Liver (tissue), 9 donors: ENCODE results near the gene GNAO1. TPM values are rescaled to one million over a fixed set of nuclear protein-coding genes. Genes with fewer than 3 reads are reported as not detected.
A peak's percentile ranks its signal among the peaks of the same experiment; 100 is the strongest.

ENCODE experiments used
- DNase-seq: peaks from one replicate; pipeline ENCODE4 v3.0.0-alpha.2; 2017; ENCODE audit warnings: low spot score
- H3K27ac ChIP-seq, 2 donors: one replicate each; pipeline ENCODE4 v1.7.0; 2013; ENCODE audit warnings: inconsistent platforms in 2 of 2, low read length in 2 of 2, control low read depth in 1 of 2, low read depth in 1 of 2, mild to moderate bottlenecking in 1 of 2
- H3K27me3 ChIP-seq, 4 donors: one replicate each; pipeline versions ENCODE4 v1.6.1 to v1.7.0; 2013; ENCODE audit warnings: low read length in 3 of 4, inconsistent platforms in 1 of 4, mild to moderate bottlenecking in 1 of 4, moderate library complexity in 1 of 4; ENCODE audit not compliant: control insufficient read depth in 4 of 4, insufficient read depth in 4 of 4
- H3K36me3 ChIP-seq, 4 donors: one replicate each; pipeline versions ENCODE4 v1.6.1 to v1.7.0; 2013; ENCODE audit warnings: low read length in 3 of 4, mild to moderate bottlenecking in 3 of 4, low read depth in 1 of 4, moderate library complexity in 1 of 4; ENCODE audit not compliant: control insufficient read depth in 4 of 4, insufficient read depth in 3 of 4
- H3K4me1 ChIP-seq, 4 donors: one replicate each; pipeline versions ENCODE4 v1.6.1 to v1.7.0; 2013; ENCODE audit warnings: low read length in 3 of 4, mild to moderate bottlenecking in 3 of 4, moderate library complexity in 1 of 4; ENCODE audit not compliant: control insufficient read depth in 4 of 4, insufficient read depth in 4 of 4
- H3K4me3 ChIP-seq, 3 donors: one replicate each; pipeline versions ENCODE4 v1.6.1 to v1.7.0; 2013; ENCODE audit warnings: low read length in 3 of 3, control low read depth in 1 of 3, low read depth in 1 of 3, mild to moderate bottlenecking in 1 of 3
- H3K9ac ChIP-seq, 2 donors: one replicate each; pipeline ENCODE4 v1.7.0; 2013; ENCODE audit warnings: low read length in 2 of 2, mild to moderate bottlenecking in 2 of 2, moderate library complexity in 2 of 2, control low read depth in 1 of 2, low read depth in 1 of 2
- H3K9me3 ChIP-seq, 4 donors: one replicate each; pipeline versions ENCODE4 v1.6.1 to v1.7.0; 2013; ENCODE audit warnings: low read length in 3 of 4; ENCODE audit not compliant: control insufficient read depth in 4 of 4
- ATF3 ChIP-seq: IDR thresholded peaks from 2 replicates; pipeline ENCODE4 v1.6.1; 2016; ENCODE audit warnings: antibody characterized with exemption
- FOXA1 ChIP-seq: IDR thresholded peaks from 2 replicates; pipeline ENCODE4 v1.6.1; 2016; ENCODE audit warnings: antibody characterized with exemption
- FOXA2 ChIP-seq: IDR thresholded peaks from 2 replicates; pipeline ENCODE4 v1.6.1; 2016; ENCODE audit warnings: antibody characterized with exemption
- GABPA ChIP-seq, 2 donors: IDR thresholded peaks in 1 of 2; conservative IDR thresholded peaks in 1 of 2; 2 replicates each; pipeline ENCODE4 v1.6.1; 2016; ENCODE audit warnings: antibody characterized with exemption in 2 of 2, mild to moderate bottlenecking in 1 of 2, moderate library complexity in 1 of 2
- HNF4A ChIP-seq, 2 donors: conservative IDR thresholded peaks; 2 replicates each; pipeline ENCODE4 v1.6.1; 2016; ENCODE audit warnings: antibody characterized with exemption in 2 of 2, mild to moderate bottlenecking in 2 of 2
- HNF4G ChIP-seq: IDR thresholded peaks from 2 replicates; pipeline ENCODE4 v1.6.1; 2016; ENCODE audit warnings: antibody characterized with exemption
- JUND ChIP-seq, 2 donors: IDR thresholded peaks; 2 replicates each; pipeline ENCODE4 v1.6.1; 2016; ENCODE audit warnings: antibody characterized with exemption in 2 of 2
- NR2F2 ChIP-seq: IDR thresholded peaks from 2 replicates; pipeline ENCODE4 v1.6.1; 2016; ENCODE audit warnings: antibody characterized with exemption
- RAD21 ChIP-seq, 2 donors: IDR thresholded peaks; 2 replicates each; pipeline ENCODE4 v1.6.1; 2016; ENCODE audit warnings: antibody characterized with exemption in 2 of 2, mild to moderate bottlenecking in 2 of 2
- RXRA ChIP-seq, 2 donors: IDR thresholded peaks; 2 replicates each; pipeline ENCODE4 v1.6.1; 2017 to 2018; ENCODE audit warnings: antibody characterized with exemption in 2 of 2, mild to moderate bottlenecking in 1 of 2
- SP1 ChIP-seq: IDR thresholded peaks from 2 replicates; pipeline ENCODE4 v1.6.1; 2018; ENCODE audit warnings: antibody characterized with exemption, mild to moderate bottlenecking
- TAF1 ChIP-seq: conservative IDR thresholded peaks from 2 replicates; pipeline ENCODE4 v1.6.1; 2016; ENCODE audit warnings: antibody characterized with exemption, mild to moderate bottlenecking
- WGBS: extraction: QIAGEN DNeasy Blood & Tissue Kit; methylation state at CpG from one replicate; pipeline ENCODE4 v1.1.7; 2013; 5-methylcytosine and 5-hydroxymethylcytosine counted together
- polyA plus RNA-seq, 2 donors: library from polyadenylated mRNA; stranded (reverse) in 1 of 2; unstranded in 1 of 2; fragments of 200-250 nt in 1 of 2; fragments of >200 nt in 1 of 2; fragmentation: Nextera tagmentation in 1 of 2; extraction: Ambion mirVana in 1 of 2; gene quantifications; one replicate each; pipeline versions ENCODE4 v1.2.1 to v1.2.3, GENCODE V29; 2013 to 2015
- total RNA-seq, 2 donors: library from RNA; depleted of rRNA; stranded (reverse); fragments of >200 nt; gene quantifications; one replicate each; pipeline ENCODE4 v1.2.3, GENCODE V29; 2014
- TF ChIP-seq, protein P1 (sequence below): IDR thresholded peaks from 2 replicates; pipeline ENCODE4 v1.6.1; 2016; ENCODE audit warnings: antibody characterized with exemption
- TF ChIP-seq, protein P2 (sequence below): fragments of 150-350 bp; IDR thresholded peaks from 2 replicates; pipeline ENCODE4 v1.5.1; 2017; ENCODE audit warnings: improper control_type of control experiment, low read depth, low read length; ENCODE audit not compliant: missing input control
- TF ChIP-seq, protein P3 (sequence below): IDR thresholded peaks from 2 replicates; pipeline ENCODE4 v1.6.1; 2016; ENCODE audit warnings: antibody characterized with exemption
- donor health status: healthy.
- donor health status: healthy.
- donor health status: healthy.
- donor health status: healthy.
- donor health status: healthy.

GNAO1 gene
- total and polyA plus RNA-seq, 4 donors: 0.61 to 15.1 (median 7.0) TPM

DNA sequence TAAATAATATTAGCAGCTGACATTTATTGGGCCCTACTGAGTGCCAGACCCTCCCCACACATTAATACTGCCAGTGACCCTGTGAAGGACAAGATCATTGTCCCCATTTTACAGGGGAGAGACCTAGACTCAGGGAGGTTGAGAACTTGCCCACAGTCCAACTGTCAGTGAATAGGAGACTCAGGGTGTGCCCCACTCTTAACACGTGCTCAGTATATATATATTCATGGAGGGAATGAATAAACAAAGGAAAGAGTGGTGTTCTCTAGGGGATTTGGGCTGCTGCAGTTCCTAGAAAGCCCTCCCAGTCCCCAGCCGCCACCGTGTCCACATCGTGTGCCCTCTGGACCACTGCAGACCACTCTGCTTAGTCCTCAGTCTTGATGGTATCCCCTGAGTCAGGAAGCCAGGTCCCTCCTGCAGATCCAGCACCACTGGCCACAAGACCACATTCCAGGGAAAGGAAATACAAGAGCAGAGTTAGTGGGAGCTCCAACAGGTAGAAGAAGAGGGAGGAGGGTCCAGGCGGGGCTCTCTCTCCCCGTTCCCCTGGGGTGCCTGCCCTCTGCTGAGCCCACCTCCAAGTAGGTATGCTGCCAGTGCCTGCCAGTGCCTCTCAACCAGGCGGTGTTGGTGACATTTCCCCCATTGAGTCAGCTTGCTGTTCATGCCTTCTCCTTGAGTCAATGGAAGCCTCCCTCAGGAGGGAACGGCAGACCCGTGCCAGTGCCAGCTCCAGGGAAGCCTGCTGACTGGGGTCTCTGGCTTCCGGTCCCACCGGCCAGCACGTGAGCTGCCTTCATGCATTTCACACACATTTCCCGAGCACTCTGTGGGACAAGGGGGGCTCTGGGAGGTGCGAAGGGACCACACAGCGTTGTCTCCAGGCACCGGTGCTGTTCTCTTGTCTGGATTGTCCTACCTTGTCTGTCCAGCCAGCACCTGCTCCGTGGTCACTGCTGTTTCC is 75.6 kb downstream of the GNAO1 start:
- Histone ChIP-seq H3K9me3 (no peaks in the 10 kb centered on the region), H3K4me1 (peaks cover 17 to 57% (median 48%) of the 10 kb centered on the region in 4 donors), H3K27ac (peak overlapping the region in 1 of 2 donors; percentile 8), H3K4me3 (no peak overlapping the region), H3K27me3 (no peaks in the 10 kb centered on the region), H3K9ac (no peak overlapping the region), H3K36me3 (no peaks in the 10 kb centered on the region)
- DNase-seq: no peak
- WGBS: 95% methylated on average over 17 of the region's 17 CpGs
- TF ChIP-seq NR2F2 (no peak), RAD21 (IDR thresholded peaks at IDR 0.05) (no peak), FOXA2 (no peak), HNF4A (conservative IDR thresholded peaks at IDR 0.05) (no peak), RXRA (IDR thresholded peaks at IDR 0.05) (no peak), GABPA (IDR thresholded peaks at IDR 0.05 in 1 of 2, conservative IDR thresholded peaks at IDR 0.05 in 1 of 2) (no peak), TAF1 (no peak)

GRCh38 chr16:56267888-56268287 is 76.6 kb downstream of the GNAO1 start:
- 85% methylated on average over 2 of the region's 2 CpGs for WGBS
- no peak for TF ChIP-seq HNF4G
- no peak for DNase-seq
- no peak overlapping the region for H3K4me3 ChIP-seq
- H3K9me3 ChIP-seq: no peaks in the 10 kb centered on the region
- peaks cover 14 to 48% (median 39%) of the 10 kb centered on the region in 4 donors for H3K4me1 ChIP-seq
- H3K9ac ChIP-seq: no peak overlapping the region
- H3K36me3 ChIP-seq: no peaks in the 10 kb centered on the region
- no peak overlapping the region for H3K27ac ChIP-seq
- H3K27me3 ChIP-seq: no peaks in the 10 kb centered on the region

- H3K36me3 ChIP-seq: peaks cover 0 to 2% (median 0%) of the 10 kb centered on the region in 4 donors
- peaks cover 10 to 39% (median 31%) of the 10 kb centered on the region in 4 donors for H3K4me1 ChIP-seq
- no peak for DNase-seq
- WGBS: 93% methylated on average over 8 of the region's 8 CpGs
- no peak overlapping the region for H3K4me3 ChIP-seq
- no peak overlapping the region for H3K9ac ChIP-seq
- TF ChIP-seq JUND (IDR thresholded peaks at IDR 0.05): no peak
- TF ChIP-seq SP1: no peak
- no peak for TF ChIP-seq GABPA (IDR thresholded peaks at IDR 0.05 in 1 of 2, conservative IDR thresholded peaks at IDR 0.05 in 1 of 2)
- no peak for TF ChIP-seq TAF1
- TF ChIP-seq, protein P1, sequence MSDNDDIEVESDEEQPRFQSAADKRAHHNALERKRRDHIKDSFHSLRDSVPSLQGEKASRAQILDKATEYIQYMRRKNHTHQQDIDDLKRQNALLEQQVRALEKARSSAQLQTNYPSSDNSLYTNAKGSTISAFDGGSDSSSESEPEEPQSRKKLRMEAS: no peak
- no peak for TF ChIP-seq FOXA1
- TF ChIP-seq, protein P2, sequence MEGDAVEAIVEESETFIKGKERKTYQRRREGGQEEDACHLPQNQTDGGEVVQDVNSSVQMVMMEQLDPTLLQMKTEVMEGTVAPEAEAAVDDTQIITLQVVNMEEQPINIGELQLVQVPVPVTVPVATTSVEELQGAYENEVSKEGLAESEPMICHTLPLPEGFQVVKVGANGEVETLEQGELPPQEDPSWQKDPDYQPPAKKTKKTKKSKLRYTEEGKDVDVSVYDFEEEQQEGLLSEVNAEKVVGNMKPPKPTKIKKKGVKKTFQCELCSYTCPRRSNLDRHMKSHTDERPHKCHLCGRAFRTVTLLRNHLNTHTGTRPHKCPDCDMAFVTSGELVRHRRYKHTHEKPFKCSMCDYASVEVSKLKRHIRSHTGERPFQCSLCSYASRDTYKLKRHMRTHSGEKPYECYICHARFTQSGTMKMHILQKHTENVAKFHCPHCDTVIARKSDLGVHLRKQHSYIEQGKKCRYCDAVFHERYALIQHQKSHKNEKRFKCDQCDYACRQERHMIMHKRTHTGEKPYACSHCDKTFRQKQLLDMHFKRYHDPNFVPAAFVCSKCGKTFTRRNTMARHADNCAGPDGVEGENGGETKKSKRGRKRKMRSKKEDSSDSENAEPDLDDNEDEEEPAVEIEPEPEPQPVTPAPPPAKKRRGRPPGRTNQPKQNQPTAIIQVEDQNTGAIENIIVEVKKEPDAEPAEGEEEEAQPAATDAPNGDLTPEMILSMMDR: no peak
- TF ChIP-seq HNF4A (conservative IDR thresholded peaks at IDR 0.05): no peak
- TF ChIP-seq, protein P3, sequence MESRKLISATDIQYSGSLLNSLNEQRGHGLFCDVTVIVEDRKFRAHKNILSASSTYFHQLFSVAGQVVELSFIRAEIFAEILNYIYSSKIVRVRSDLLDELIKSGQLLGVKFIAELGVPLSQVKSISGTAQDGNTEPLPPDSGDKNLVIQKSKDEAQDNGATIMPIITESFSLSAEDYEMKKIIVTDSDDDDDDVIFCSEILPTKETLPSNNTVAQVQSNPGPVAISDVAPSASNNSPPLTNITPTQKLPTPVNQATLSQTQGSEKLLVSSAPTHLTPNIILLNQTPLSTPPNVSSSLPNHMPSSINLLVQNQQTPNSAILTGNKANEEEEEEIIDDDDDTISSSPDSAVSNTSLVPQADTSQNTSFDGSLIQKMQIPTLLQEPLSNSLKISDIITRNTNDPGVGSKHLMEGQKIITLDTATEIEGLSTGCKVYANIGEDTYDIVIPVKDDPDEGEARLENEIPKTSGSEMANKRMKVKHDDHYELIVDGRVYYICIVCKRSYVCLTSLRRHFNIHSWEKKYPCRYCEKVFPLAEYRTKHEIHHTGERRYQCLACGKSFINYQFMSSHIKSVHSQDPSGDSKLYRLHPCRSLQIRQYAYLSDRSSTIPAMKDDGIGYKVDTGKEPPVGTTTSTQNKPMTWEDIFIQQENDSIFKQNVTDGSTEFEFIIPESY: no peak
- TF ChIP-seq RAD21 (IDR thresholded peaks at IDR 0.05): no peak
- no peak for TF ChIP-seq ATF3
- H3K27me3 ChIP-seq: no peaks in the 10 kb centered on the region
- H3K27ac ChIP-seq: peak overlapping the region in 1 of 2 donors; percentile 64
- no peaks in the 10 kb centered on the region for H3K9me3 ChIP-seq
Measured at GRCh38 chr16:56268799-56269198, 77.5 kb downstream of the GNAO1 start.
